ENCODE measurements around the gene TC2N.
A peak's percentile ranks its signal among the peaks of the same experiment; 100 is the strongest.
"Not testable (repeated sequence)": the region's sequence is repeated elsewhere in the genome, so short reads cannot be mapped to it uniquely, and the experiment has no call there.

TC2N gene

DNA sequence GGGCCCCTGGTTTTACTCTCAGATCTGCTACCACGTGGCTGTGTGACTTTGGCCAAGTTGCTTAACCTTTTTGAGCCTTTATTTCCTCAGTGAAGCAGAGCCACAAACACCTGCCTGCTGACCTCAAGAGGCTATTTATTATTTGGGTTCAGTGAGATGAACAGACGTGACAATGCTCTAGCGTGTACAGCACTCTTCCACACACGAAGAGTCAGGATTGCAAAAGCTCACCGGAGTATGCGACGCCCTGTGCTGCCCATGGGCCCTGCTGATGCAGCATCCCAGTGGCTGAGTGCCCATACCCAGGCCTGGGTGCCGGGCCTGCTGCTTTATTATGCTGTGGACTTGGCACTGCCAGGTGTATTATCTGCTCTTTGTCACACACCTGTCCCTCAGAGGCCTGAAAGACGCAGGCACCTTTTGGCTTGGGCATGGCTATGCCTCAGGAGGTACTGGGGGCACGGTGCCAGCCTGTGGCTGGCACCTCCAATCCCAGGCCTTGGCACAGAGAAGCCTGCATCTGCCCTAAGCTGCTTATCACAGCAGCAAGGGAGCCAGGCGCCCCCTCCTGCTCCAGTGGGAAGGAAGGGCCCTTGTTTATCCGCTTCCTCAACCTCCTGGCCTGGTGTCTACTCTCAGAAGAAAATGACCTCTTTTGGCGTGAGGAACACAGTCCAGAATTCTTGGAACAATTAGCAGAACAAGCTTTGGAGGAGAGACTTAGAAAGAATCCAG is 22.3 kb upstream of the TC2N start:
- no peak for DNase-seq (ENCODE audit: low read depth in 3 of 3)

DNA sequence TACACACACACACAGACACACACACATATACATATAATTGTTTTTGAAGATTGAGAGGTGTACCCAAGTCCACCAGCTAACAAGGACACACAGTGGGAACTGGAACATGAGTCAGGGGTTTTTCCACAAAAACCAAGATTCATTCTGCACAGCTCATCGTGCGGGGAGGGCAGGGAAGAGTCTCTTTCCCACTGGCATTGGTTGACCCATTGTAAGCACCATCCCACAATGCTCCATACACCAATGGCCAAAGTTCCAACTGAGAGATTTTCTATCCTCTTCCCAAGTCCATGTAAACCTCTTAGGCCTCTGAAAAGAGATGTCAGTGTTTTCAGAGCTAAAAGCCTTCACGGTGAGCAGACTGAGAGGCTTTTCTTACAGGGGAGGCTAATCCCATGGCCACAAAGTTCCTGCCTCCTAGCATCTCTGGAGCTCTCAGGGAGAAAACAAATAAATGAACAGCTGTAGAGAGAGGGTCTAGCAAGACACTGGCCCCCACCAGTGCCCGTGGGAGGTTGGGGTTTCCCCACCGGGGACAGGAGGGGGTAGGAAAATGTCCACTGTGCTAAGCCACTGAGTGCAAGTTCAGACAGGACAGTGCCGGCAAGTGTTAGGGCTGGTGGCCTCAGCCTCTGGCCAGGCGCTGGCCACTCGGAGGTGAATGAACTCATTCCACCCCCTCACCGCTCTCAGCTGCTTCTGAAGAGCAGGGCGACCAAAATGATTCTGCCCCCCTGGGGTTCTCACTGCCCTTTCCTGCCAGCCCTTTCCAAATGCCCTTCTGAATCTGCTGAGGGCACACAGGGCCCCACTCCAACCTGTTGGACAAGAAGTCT is 21.5 kb upstream of the TC2N start:
- no peak for DNase-seq (ENCODE audit: low read depth in 3 of 3)

DNA sequence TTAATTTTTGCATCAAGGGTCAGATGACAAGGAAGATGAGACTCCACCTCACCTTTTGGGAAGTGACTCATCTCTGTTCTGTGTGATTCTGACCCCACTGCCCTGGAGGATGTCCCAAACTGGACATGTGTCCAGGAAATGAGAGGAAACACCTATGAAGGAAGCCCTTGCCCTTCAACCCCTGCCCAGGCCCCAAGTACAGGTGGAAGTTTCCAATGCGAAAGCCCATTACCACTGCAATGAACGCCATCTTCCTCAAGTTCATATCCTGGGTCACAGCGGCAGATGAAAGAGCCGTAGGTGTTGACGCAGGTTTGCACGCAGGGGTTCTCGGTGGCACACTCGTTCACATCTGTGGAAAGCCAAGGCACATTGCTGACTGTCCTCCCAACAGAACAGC is 19.6 kb upstream of the TC2N start:
- no peak for DNase-seq (ENCODE audit: low read depth in 3 of 3)

DNA sequence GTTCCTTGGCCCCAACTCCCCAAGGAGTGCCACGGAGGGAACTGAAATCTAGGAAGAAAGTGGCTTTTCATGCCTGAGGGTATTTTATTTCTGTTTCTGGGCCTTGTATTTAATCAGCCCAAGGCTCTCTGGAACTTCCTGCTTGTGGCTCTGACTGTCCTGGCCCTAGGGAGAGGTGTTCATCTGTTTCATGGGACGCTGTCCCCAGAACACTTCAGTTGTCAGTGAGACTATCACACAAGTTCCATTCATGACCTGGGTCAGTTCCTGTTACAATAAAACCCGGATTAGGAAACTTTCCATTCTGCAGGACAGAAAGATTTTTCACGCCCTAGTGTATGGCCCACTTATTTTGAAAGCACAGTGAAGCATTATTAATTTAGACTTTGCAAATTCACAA is 18.5 kb upstream of the TC2N start:
- no peak for DNase-seq (ENCODE audit: low read depth in 3 of 3)

DNA sequence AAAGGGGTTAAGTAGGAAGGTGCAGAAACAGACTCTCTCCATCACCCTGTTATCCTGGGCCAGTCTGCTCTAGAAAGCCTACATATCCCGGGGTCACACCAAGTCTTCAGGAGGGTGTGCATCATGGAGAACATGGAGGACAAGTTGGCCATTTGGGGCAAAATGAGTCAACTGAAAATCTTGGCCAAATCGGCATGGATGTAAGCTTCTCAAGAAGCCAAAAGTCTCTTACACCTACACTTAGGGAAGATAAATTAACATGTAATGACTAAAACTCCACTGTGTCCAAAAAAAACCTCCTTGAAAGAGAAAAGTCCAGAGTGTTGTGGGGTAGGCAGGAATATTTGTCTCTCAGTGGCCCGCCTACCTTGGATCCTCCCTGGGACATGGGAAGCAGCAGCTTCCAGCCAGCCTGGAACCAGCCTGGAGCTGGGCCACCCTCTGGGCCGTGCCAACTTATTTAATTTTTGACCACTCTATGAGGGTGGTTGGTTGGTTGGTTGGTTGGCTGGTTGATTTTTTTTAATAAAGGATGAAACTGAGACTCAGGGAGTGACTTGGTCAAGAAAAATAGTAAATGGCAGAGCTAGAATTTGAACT is 17.9 kb upstream of the TC2N start:
- DNase-seq (ENCODE audit: low read depth in 3 of 3): no peak

DNA sequence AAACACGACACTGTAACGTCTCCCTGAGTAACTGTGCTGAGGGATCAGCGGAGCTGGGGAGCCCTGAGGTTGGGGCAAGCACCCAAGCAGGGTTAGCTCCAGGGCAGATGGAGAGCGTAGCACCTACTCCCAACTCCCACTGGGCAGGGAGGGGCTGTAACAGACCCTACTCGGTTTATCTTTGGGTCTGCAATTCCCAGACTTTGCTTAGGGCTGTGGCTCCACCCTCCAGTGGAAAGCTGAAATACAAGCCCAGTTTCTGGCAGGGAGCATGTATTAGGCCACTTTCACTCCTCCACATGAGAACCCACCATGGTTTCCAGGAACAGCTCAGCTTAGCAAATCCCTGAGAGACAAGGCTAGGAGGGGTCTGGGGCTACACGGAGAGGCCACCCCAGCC is 17.3 kb upstream of the TC2N start:
- DNase-seq (ENCODE audit: low read depth in 3 of 3): no peak

DNA sequence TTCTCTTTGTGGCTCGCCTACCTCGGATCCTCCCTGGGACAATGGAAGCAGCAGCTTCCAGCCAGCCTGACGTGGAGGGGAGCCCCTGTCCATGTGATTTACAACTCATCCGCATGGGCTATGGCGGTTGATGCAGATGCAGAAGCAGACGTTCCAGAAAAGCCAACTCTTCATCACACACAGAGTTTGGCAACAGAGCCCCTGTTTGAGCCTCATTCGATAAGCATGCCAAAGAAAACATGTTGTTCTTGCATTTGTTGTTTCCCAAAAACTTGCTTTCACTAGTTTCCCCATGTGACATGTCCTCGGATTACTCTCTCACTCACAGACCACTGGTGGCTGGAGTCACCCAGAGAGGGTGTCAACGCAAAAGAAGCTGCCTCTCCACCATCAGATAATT is 16.4 kb upstream of the TC2N start:
- no peak for DNase-seq (ENCODE audit: low read depth in 3 of 3)

DNA sequence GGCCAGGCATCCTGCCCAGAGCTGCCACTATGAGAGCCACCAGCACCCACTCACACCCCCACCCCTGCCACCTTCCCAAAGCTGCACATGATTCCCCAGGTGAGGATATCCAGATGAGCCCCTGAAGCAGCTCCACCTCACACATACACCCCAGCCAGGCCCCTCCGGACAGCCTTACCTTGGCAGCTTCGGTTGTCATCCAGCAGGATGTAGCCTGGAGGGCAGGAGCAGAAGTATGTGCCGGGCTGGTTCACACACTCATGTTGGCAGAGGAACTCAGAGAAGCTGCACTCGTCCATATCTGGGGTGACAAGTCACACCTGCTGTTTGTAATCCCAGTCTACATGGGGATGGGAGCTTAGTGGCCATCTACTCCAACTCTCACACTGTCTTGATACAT is 15.4 kb upstream of the TC2N start:
- DNase-seq (ENCODE audit: low read depth in 3 of 3): no peak

DNA sequence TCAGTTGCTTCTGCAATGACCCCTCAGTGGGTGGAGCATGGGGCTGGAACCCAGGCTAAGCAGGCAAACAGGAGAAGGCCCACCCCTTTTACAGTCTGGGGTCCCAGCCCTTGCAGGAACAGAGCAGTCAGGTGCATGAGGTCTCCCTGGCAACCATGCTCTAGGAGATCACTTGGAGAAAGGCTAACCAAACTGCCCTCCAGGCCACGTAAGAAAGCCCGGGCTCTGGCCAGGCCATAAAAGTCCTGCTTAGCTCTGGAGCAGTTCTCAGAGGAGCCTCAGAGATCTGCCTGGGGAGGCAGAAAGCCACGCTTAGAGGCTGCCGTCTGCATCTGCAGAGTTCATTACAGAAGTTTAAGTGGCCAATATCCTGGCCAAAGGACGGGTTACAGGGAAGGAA is 15.0 kb upstream of the TC2N start:
- DNase-seq (ENCODE audit: low read depth in 3 of 3): no peak

DNA sequence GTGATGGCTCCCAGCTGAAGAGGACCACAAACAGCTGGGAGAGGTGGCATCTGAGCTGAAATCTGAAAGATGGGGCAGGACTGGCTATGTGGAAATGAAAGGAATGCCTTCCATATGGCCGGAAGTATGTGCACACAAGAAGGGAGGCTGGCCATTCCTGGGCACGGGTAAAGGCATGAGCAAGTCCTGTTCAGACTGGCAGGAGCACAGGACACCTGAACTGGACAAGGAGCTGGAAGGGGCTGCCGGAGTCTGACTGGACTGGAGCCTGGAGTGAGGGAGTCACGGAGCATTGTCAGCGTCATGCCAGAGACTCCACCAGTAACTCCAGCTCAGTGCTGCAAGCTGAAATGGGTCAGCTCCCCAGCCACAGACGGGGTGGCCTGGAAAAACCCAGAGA is 11.9 kb upstream of the TC2N start:
- DNase-seq (ENCODE audit: low read depth in 3 of 3): no peak

DNA sequence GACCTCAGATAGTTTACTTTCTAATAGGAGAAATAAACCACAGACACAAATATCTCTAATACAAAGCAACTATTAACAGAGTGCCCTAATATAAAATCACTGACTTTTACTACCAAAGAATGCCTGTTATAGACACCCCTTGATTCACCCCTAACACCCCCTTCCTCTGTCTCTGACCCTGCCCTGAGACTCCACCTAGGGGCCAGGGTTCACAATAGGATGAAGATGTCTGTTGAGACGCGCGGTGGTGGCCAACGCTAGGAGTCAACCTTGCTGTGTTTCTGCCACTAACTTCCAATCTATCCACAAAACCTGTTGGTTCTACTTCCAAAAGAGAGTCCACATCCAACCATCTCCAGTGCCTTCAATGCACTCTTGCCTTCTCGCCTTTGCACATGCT is 10.9 kb upstream of the TC2N start:
- DNase-seq (ENCODE audit: low read depth in 3 of 3): no peak

DNA sequence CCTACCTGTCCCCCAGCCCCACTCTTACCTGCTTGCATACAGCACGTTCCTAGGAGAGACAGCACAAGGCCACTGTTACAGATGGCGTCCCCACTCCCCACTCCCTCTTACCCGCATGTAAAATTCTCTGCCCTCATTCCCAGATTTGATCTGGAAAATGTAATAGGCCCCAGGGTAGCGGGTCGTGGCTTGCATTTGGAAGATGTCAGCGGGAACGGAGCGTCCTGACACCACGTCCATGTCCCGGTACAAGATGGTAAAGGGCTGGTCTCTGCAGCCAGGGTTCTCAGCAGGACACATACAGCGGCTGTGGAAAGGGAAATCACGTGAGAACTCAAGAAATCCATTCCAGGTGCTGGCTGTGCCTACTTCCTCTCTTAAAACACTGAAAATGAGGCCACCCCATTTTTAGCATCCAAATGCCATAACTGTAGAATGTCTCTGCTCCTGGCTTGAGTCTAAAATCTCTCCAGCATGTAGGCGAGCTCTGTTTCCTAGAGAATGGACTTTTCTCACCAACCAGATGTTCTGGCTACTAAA is 10.1 kb upstream of the TC2N start:
- no peak for DNase-seq (ENCODE audit: low read depth in 3 of 3)

DNA sequence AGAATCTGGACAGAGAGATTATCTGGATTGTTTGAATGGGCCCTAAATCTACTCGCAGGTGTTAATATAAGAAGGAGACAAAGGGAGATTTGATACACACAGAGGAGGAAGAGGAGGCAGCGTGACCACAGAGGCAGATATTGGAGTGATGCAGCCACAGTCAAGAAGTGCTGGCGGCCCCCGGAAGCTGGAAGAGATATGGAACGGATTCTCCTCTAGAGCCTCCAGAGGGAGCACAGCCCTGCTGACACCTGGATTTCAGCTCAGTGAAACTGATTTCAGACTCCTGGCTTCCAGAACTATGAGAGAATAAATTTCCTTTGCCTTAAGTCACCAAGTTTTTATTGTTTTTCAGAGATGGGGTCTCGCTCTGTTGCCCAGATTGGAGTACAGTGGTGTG is 9.2 kb upstream of the TC2N start:
- DNase-seq (ENCODE audit: low read depth in 3 of 3): no peak

DNA sequence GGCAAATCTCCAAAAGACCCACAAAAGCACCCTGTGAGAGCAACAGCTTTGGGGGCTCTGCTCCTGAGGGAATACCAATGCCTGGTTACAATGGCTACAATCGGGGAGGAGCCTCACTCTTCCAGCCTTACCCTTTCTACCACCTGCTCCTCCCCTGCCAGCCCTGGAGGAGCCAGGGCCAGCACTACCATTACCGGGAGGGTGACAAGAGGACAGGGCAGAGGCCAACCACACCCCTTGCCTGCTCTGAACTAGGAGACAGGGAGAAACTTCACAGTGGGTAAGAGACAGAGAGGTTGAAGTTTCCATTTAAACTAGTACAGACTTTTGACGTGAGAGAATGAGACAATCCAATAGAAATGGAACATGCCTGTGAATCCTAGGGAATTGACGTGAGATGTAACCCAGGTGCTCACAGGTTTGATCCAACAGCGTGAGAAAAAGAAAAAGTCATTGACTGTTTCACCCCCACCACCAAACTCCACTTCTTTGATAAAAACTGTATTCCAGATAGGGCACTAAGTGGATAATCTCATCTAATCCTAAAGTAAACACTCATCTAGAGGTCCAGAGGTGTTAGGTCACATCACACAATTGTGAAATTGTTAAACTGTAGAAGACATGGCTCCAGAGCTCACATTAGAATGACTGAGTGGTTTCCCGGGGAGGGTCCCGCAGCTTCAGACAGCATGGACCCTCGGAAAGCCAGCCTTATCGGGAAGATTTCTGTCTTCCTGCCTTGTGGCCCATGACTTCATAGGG is 8.4 kb upstream of the TC2N start:
- no peak for DNase-seq (ENCODE audit: low read depth in 3 of 3)

DNA sequence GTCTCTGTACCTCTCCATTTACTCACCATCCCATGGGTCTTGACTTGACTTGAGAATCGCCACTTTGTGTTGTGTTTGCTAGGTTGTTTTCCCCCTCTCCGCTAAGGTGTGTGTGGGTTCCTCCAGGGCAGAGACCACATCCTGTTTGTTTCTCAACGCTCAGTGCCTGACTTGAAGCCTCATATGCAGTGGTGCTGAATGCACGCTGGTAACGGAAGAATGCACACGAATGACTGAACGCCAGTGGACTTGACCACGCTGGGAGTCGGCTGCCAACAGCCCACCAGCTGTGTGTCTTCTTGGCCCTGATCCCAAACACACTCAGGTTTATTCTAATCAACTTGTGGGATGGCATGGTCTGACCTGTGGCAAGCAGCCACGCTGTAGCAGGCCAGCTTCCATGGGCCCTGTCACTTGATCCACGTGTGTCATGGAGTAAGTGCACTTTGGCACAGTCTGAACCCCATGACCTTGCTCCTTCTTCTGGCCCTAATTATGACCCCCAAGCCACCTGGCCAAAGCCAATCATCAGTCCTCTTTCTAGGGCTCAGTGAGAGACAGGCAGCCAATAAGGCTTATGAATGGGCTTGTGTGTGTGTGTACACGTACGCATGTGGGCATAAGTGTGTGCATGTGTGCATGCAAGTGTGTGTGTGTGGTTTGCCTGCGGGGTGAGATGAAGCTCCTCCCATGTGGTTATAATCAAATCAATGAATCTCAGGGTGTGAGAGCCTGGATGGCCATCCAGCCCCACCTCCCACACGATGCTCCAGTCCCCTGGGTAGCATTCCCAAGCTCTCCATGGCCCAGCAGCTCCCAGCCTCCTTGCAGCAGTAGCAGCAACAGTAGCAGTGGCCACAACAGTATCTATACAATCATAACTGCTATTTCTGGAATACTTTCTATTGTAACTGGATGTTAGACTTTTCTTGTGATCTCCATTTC is 6.4 kb upstream of the TC2N start:
- peak in 1 of 3 donors; percentile 53 for DNase-seq (ENCODE audit: low read depth in 3 of 3)

DNA sequence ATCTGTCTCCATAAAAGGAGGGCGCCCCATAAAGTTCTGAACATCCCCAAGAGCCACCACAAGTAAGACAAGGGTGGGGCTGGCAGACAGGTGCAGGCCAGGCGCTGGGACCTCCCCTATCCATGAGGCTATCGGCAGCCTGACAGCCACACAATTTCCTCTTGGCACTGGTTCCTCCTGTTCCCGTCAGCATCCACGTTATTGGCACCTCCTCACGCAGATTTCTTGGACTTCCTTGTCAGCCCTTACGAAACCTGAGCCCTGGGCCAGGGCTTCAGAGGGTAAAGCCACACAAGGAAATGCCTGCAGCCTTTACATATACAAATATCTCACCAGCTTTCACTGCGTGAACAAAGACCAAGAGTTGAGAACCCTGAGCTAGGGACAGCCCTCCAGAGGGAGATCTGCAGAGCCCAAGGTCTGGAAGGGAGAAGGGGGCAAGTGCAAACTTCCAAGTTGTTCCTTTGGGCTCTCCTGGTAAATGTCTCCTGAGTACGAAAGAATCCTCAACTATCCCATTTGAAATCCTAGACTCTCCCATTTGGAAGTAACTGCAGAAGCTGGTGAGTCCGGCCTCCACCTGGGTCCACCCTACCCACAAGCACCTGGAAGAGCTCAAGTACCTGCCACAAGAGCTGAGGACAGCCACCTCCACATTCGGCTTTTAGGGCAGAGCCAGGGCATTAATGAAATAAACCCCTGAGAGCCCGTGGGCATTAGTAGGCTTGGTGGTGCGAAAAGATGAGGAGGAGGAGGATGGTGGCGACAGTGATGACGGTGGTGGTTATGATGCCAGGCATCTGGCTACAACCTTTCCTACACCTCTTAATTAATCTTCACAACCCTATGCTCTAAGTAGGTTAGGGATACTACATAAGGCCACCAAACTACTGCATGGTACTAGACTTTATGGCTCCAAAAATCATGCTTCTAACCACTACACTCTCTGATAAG is 5.5 kb upstream of the TC2N start:
- DNase-seq (ENCODE audit: low read depth in 3 of 3): no peak

DNA sequence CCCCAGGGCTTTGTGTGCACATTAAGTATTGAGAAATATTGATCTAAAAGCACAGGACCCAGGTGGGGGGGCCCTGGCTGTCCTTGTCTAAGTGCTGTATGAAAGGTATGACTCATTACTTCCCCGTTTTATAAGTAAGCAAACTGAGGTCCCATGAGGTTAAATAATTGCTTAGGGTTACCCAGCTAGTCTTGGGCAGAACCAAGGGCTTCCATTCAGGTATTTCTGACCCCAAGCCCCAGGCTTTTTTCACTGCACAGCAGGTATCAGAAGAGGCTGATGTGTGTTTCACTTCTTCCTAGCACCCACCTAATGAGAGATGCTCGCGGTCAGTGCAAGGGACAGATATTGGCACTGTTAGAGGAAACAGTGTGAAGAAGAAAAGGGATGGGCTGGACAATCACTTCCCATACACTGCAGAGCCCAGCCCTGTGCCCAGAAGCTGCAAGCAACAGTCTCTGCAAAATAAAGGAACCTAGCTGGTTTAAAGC is 4.7 kb upstream of the TC2N start:
- DNase-seq (ENCODE audit: low read depth in 3 of 3): no peak

DNA sequence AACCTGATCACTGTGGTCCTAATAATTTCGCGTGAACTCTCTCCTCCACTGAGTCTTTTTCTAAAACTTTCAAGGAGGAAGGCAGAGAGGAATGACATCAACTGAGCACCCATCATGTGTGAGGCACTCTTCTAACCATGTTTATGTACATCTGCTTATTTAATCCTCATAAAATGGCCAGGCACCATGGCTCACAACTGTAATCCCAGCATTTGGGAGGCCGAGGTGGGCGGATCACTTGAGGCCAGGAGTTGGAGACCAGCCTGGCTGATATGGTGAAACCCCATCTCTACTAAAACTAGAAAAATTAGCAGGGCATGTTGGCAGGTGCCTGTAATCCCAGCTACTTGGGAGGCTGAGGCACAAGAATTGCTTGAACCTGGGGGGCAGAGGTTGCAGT is 4.1 kb upstream of the TC2N start:
- not testable (repeated sequence) for DNase-seq (ENCODE audit: low read depth in 3 of 3)

DNA sequence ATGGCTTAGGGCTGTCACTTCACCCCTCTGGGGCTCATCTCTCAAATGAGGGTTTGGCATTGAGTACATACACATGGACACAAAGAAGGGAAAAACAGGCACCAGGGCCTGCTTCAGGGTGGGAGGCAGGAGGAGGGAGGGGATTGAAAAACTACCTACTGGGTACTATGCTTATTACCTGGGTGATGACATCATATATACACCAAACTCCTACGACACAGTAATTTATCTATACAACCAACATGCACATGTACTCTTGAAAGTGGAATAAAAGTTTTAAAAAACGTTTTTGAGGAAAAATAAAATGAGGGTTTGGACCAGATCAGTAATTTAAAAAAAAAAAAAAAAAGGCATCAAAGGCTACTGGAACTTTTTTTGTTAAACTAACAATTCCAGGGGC is 3.6 kb upstream of the TC2N start:
- no peak for DNase-seq (ENCODE audit: low read depth in 3 of 3)

DNA sequence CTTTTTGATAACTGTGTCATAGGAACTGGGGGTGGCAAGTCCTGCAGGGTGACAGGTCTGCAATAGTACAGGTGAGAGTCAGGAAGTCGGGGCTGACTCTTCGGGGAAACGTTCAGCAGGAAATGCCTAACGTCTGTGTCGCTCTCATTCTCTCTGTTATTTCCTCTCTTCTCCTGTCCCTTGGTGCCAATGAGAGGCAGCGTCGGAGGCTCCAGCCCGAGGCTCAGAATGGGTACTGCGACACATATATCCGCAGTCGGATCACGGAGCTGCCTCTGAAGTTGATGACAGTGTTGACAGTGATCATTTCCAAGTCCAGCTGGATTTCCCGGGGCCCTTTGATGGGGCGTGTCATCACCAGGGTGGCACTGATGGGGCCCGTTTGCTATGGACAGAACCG is 2.7 kb upstream of the TC2N start:
- no peak for DNase-seq (ENCODE audit: low read depth in 3 of 3)

Measured in stimulated activated CD4-positive, alpha-beta T cell treated with anti-CD3 and anti-CD28 coated beads, TNF-alpha, amount 100 ng/mL, for 48 hours (primary cell).